NCI-H82 treated with DMSO at 0.1 percent for 48 hours (cell line): ENCODE data around the gene CDH4.

Source experiments
- DNase-seq: peaks from one replicate; lab custom pipeline; 2025; ENCODE audit not compliant: unreplicated experiment; lab: John Stamatoyannopoulos, UW

The CDH4 gene

DNA sequence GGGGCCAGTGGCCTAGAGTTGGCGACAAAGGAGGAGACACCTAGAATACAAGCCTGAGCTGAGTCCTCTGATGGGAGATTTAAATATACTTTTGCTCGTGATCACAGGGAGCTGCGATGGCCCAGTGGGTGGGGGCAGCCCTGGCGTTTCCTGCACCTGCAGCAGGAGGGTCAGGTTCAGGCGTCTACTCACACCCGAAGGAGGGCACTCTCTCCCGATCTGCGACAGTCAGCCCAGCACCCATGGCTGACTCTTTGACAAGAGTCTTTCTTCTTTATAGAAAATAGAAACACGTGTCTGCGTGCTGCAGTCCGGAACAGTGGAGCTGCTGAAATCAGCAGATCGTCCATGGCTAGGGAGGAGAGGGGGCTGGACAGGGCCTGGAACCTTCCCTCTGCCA is 338.2 kb downstream of the CDH4 start:
- no peak for DNase-seq

DNA sequence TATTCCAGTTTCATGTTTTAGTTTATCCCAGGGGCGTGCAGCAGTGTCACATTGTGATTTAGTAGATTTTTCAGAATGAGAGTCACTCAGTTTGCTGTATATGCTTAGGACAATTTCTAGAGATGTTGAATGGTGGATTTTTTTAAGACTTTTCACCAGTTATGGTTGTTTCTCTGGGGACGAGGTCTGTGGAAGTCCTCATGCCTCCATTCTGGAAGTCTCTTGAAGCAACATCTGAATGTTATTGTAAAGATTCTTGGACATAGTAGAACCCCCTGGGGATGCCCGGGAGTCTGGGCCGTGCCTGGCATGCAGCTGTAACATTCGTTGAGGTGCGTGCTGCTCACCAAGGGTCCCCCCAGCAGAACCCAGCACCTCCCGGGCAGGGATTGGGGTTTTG is 341.5 kb downstream of the CDH4 start:
- DNase-seq = no peak

DNA sequence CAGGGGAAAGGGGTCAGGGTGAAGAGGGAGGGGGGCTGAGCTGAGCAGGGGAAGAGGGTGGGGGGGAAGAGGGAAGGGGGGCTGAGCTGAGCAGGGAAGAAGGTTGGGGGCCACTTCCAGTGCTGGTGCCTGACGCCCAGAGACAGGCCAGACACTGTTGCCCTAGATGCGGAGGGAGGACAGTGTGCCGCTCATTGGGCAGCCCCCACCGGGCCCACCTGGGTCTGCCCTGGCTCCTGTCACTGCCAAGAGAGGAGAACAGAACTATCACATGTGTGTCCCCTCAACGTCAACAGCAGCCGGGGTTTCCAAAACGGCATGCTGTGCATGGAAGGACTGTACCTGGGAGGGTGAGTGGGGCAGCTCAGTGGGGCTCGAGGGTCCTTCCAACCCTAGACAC is 342.1 kb downstream of the CDH4 start:
- DNase-seq = no peak

DNA sequence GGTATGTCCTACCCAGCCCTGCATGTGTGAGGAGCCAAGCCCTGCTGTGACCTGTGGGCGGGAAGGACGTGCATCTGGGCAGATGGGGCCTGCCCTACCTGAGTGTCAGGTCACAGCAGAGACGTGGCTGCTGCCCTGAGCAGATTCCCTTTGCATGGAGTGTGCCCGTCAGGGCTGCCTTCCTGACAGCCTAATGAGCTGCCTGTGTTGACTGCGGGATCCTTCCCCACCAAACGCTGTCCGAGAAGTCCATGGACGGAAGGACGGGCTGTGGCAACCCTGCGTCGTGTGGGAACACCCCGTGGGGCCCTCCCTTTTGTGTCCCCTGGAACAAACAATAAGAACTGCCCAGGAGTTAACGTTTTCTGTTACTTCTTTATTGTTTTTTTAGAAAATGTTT is 343.2 kb downstream of the CDH4 start:
- no peak for DNase-seq

DNA sequence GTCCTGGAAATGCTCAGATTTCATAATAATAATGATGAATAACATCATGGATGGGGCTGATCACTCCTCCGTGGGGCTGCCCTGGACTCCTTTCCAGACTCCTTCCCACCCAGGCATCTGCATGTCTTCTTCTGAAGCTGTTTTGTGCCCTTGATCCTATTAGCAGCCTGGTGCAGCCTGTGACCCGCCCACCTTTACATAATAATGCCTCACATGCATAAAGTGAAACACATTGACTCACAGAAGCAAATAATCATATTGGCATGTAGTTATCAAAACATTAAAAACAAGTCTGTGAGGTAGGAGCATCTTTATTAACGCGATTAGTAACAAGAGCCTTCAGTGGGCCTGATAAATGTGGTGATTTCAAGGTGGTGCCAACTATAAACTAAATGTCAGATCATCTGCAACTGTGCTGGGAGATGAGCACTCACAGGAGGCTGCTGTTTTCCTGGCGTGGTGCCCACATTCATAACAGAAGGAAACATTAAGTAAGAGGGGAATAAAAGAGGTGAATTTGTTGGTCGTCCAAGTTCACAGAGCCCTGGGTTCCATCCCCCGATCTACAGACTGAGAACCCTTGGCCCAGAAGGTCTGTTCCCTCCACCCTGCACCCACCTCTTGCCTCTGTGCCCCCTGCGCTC is 344.7 kb downstream of the CDH4 start:
- no peak for DNase-seq

DNA sequence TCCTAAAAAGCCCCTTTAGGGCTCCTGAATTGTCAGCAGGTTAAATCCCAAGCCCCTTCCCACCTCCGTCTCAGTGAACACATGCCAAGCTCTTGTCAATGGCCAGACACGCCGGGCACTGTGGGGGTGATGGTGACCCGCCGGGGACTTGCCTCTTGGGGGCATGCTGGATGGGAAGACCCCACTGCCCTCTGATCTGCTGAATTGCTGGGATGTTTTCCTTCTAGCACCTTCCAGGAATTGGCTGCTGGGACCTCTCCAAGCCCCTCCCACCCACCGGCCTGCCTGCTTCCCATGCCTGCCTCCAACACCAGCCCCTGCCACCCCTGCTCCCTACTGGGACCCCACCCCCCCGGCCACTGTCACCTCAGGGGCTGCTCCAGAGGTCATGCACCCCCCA is 345.9 kb downstream of the CDH4 start:
- DNase-seq = no peak

DNA sequence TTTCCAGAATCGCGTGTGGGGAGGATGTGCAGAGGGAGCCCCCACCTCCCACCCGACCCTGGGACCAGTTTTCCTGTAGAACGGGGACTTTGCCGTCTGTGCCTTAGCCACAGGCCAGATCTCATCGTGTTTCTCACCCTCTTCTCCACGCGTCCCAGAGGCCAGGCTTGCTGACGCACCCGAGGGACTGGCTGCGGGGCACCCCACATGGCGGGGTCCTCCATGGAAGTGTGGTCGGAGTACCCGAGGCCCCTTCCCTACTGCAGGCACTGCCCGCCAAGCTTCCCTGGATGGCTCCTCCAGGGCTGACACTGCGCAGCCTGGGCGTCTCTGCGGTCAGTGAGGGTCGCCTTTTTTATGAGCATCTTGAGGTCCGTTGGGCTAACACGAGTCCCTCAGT is 346.5 kb downstream of the CDH4 start:
- no peak for DNase-seq

DNA sequence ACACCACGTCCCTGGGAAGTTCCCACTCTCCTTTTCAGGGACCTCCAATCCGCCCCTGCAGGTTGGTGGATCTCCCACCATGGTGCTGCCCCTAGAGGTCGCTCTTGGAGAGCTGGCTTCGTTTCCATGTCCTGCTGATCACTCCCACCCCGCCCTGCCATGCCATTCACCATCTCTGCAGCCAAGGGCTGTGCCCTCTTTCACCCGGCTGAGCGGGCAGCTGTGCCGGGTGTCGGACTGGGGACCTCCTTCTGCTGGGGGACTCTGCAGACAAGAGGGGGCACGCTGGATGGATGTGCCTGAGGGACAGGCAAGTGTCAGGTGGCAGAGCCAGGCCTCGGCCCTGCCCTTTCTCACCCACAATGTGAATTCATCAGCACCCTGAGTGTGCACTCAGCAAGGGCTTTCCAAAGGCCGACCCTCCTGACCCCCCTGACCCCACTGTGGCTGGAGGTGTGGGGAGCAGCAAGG is 347.0 kb downstream of the CDH4 start:
- DNase-seq = no peak

DNA sequence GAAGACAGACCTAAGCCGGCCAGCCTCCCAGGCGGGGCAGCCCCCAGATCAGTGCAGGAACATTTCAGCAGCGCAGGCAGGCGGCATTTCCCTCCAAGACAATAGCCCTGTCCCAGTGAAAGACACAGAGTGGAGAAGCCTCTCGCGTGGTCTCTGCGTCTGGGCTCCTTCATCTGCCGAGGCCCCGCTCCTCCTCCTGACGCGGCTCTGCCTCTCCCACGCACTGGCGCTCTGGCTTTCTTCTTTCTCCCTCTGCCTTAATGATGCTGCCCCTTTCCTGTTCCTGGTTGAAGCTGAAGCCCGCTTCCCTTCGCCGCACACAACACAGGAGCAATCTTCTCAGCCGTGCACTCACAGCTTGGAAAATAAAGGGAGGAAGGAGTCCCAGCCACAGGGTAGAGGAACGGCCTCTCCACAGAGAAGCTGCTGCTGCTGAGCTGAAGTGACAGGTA is 347.5 kb downstream of the CDH4 start:
- no peak for DNase-seq

DNA sequence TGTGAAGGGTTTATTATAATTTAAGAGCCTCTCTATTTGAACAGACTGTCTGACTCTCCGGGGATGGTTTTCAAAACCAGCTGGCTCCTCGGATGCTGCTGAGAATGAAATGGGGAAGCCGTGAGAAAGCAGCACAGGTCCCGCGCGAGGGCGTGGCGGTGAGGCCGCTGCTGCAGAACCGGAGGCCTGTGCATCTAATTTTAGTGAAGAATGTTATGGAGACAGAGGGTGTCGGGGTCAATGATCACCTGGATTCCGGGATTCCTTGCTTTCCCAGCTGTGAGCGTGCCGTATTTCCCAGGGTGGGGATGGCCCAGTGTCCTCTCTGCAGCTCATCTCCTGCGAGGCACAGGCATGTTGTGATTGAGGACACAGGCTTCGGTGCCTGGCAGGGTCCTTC is 348.0 kb downstream of the CDH4 start:
- DNase-seq = no peak

DNA sequence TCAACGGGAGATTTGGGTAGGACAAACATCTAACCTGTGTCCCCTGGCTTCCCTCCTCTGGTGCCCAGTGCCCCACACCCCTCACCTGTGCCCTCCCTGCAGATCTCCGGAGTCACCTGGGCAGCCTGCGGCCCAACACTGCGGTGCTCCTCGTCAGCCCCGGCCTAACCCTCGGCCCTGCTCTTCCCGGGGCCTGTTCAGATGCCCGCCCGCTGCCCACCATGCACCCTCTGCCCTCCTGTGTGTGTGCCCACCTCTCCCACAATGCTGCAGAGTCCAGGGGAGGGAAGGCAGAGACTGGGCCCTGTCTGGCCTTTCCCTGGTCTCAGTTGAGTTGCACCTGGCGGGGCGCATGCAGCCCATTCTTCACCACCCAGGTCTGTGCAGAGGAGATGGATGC is 349.3 kb downstream of the CDH4 start:
- no peak for DNase-seq

DNA sequence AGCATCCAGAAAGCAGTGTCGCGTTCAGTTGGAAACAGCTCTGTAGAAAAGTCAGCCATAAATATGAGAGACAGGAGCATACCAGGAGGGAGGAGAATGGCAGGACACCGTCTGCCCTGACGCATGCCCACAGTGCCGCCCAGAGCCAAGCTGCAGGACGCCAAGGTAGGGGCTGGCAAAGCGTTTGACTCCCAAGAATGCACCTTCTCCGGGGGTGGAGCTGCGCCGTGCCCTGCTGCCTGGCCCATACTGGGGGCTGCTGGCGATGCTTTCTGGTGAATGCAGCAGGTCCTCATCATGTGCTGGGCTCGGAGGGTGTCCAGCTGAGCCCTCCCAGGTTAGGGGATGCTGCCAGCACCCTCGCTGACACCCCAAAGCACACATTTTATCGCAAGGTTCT is 349.8 kb downstream of the CDH4 start:
- DNase-seq = no peak

DNA sequence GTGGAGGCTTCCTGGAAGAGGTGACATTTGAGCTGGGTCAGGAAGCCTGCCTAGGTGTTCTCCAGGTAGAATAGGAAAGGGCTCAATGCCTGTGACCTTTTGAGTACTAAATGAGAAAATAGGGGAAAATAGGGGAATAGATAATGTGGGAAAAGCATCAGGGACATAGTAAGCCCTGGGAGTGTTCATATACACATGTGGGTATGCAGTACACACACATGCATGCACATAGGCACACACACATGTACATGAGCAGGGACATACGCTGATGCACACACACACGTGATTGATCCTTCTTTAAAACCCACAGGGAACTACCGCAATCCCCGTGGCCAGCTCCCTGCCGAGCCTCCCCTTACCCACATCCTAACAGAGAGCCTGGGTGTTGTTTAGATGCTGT is 351.7 kb downstream of the CDH4 start:
- DNase-seq = no peak

DNA sequence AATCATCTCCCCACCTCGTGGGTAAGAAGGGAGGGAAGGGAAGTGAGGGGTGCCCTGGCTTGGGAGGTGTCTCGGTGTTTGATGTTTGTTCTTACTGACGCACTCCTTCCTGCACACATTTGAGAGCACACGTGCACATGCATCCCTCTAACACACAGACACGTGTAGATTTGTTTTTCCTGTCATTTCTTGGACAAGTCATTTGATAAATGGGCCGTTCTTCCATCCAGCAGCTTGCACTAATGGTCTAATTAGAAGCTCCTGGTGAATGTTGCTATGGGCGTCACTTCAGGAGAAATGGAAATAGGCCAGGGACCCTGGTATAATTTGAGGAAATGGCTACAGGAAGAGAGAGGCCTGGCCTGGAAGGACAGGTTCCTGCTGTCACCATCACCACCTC is 352.5 kb downstream of the CDH4 start:
- DNase-seq = no peak

DNA sequence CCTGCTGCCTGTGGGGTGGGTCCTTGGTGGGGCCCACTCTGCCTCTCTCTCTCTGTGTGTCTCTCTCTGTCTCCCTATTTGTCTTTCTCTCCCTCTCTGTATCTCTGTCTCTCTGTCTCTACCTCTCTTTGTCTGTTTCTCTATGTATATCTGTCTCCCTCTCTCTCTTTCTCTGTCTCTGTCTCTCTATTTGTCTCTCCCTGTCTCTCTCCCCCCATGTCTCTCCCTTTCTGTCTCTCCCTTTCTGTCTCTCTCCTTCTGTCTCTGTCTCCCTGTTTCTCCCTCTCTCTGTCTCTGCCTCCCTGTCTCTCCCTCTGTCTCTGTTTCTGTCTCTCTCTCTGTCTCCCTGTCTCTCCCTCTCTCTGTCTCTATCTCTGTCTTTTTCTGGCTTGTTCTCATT is 353.2 kb downstream of the CDH4 start:
- DNase-seq = no peak

DNA sequence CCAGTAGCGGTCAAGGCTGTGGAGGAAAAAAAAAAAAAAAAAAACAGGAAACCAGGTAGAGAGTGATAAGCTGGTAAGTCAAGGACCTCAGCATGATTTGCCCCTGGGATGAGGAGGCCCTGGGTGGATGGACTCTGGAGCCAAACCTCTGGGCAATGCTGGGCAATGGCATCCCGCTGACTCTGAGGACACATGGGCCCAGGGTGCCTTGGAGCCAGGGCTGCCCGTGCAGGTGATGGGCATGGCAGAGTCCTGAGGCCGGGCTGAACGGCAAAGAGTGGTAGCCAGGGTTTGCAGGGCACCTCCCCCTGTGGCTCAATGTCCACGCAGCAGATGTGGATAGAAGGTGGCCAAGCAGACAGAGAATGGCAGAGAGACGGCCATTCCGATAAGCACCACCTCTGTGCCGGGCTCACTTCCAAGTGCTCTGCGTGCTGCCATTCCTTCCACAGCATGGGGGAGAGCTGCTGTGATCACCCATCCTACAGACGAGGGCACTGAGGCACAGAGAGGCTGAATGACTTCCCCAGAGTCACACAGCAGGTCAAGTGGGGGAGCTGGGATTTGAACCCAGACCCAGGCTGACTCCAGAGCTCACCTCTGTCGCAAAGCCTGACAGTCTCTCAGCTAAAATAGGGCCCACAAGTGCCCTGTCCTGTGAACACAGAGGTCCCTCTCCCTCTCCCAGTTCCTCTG is 353.9 kb downstream of the CDH4 start:
- no peak for DNase-seq

DNA sequence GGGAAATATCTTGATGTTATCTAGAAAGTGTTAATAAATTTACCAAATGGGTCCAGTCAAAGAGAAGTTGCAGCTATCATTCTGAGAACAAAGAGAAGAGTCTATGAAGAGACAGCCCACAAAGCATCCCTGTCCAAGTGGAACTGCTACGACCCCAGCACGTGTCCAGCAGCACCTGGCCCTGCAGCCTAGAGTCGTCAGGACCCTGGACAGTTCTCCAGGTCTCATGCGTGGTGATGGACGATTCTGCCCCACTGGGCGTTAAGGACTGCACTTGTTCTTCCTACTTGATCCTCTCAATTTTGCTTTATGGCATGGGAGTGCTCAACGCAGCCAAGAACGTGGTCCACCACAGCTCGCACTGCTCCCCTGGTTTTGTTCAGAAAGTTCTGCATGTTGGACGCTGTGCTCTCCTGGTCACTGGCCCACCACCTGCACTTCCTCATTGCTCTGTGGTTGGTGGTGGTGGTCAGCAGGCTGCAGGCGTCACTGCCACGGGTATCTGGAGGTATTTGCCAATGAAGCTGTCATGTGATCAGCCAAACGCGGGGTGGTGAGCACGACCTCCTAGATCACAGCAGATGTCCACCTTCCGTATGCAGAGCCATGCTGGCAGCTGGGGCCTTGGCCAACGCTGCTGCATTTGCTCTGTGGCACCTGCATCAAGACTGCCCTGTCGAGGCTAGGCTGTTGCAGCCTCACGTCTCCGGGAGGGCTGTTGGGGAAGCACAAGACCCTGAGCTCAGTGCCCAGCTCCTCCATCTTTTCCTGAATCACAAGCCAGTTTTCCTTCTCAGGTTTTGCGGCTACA is 356.4 kb downstream of the CDH4 start:
- DNase-seq = no peak

DNA sequence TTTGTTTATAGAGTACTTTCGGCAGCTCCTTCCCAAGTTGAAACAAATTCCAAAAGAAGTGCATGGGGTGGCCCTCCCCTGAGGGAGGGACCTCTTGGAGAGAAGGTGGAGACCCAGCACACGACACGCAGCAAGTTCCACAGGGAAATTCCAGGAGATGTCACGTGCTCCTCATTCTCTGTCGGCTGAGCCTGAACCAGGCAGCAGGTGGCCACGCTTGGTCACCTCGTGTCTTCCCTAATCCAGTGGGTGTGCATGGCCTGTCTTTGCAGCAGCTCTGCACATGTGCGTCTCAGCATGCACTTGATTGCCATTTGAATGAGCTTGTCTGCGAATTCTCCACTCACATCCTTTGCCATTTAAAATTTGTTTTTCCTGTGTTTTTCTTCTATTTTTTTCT is 357.4 kb downstream of the CDH4 start:
- no peak for DNase-seq

DNA sequence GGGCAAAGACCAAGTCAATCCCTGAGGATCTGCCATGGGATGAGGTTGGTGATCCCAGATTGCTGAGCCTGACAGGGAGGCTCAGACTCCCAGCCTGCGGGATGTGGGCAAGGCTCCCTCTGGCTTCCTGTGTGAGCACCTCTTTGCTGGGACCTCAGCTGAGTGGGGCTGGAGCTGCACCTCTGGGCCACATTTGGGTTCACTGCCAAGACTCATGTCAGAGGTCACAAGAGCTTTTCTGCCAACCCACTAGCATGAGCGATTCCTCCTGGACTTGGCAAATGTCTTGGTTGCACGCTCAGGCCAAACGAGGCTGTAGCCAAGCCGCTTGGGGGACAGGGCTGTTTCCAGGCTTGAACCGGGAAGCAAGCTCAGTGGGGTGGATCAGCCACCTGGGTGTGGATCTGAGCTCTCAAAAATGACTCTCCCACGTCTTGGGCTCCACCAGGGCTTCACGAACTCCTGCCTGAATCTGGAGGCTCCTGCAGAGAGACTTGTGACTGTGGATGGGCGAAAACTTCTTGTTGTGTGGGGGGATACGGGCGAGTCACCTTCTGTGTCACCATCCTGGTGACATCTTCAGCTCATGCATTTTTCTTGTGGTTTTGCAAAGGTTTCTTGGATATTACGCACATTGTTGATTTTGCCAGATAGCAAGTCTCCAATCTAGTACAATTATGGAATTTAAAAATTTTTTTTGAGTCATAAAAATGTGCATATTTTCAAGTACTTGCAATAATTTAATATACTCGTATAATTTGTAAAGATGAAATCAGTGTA is 359.5 kb downstream of the CDH4 start:
- DNase-seq = no peak

DNA sequence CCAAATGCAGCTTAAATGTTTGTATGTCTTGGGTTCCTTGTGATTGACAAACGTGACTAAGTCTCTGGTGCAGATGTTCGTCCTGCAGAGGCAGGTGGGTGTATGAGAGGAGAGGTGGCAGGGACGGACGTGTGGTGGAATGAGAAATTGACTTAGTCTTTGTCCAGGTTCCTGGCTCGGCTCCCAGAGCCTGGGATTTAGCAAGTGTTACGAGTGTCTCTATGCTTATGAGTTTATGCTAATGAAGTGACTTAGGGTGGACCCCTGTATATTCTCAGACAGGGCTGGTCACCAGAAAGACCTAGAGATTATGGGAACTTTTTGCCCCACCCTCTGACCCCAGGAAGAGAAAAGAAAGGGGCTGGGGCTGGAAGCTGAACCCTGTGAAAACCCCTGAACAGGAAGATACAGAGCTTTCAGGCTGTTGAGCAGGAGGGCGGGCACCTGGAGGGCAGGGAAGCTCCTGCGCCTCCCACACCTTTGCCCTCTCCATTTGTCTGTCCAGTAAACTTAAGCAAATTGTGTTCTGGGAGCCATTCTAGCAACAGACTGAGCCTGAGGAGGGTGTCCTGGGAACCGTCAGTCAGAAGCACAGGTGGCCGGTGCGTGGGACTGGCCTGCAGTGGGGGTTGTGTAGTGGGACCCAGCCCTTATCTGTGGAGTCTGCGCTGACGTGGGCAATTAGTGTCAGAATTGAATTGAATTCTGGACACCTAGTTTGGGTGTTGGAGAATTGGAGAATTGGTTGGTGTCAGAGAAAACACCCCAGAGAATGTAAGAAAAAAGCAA is 362.1 kb downstream of the CDH4 start:
- DNase-seq = no peak

DNA sequence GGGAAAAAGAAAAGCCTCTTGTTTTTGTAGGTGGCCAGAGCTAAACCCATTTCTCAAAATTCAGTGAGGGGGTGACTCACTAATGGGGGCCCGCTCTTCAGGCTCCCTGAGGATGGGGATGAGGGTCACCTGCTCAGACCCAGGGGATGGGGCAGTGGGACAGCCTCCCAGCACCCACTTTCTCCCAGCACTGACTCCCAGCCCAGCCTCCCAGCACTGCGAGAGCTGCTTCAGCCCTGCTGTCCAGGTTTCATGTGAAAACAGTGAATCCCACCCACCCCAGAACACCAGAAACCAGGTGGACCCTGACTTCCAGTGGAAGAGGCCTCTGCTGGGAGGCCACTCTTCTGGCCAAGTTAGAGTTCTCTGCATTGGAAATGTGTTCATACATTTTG is 362.6 kb downstream of the CDH4 start:
- DNase-seq = no peak
